ENCODE measurements around the gene PPP1R14C.

GRCh38 chr6:150129616-150130505 lies 13.0 kb upstream of the PPP1R14C start:
- TF ChIP-seq POLR2A (IDR thresholded peaks at IDR 0.05) (no peak), CTCF (IDR thresholded peaks at IDR 0.05) (no peak), POLR2AphosphoS5 (IDR thresholded peaks at IDR 0.05) (no peak)
